Right atrium auricular region (tissue), 2 donors: ENCODE results near the gene DBN1. TPM values are rescaled to one million over a fixed set of nuclear protein-coding genes. Genes with fewer than 3 reads are reported as not detected.

Source experiments
- DNase-seq: peaks from one replicate; pipeline ENCODE4 v3.0.0-alpha.2; 2019; ENCODE audit warnings: low spot score
- H3K27ac ChIP-seq, 2 donors: fragments of 200-600 bp; sonication (generic); 1 replicate in 1 of 2; 2 replicates in 1 of 2; pipeline ENCODE4 v1.5.1; 2016 to 2019
- H3K27me3 ChIP-seq, 2 donors: fragments of 200-600 bp; sonication (generic); one replicate each; pipeline versions ENCODE4 v1.5.1 to v1.6.0; 2017 to 2019
- H3K36me3 ChIP-seq: fragments of 200-600 bp; sonication (generic); one replicate; pipeline ENCODE4 v1.5.1; 2016
- H3K4me1 ChIP-seq, 2 donors: fragments of 200-600 bp; sonication (generic); one replicate each; pipeline versions ENCODE4 v1.5.1 to v1.6.0; 2017 to 2019
- H3K4me3 ChIP-seq, 2 donors: fragments of 200-600 bp; sonication (generic); 1 replicate in 1 of 2; 2 replicates in 1 of 2; pipeline ENCODE4 v1.5.1; 2017 to 2019; ENCODE audit warnings: mild to moderate bottlenecking in 1 of 2, moderate library complexity in 1 of 2
- H3K9me3 ChIP-seq, 2 donors: fragments of 200-600 bp; sonication (generic); one replicate each; pipeline ENCODE4 v1.5.1; 2019
- total RNA-seq, 2 donors: library from RNA; depleted of rRNA; stranded (reverse); fragments of >200 nt; gene quantifications; one replicate each; pipeline ENCODE4 v1.1.0, GENCODE V29; 2016
- TF ChIP-seq, protein P1 (sequence below), 2 donors: fragments of 200-600 bp; sonication (generic); IDR thresholded peaks; one replicate each; pipeline ENCODE4 v1.5.1; 2019; ENCODE audit warnings: antibody characterized with exemption in 2 of 2

The DBN1 gene
- total RNA-seq, 2 donors from 2014 or later = 25.0 to 47.2 TPM

DNA sequence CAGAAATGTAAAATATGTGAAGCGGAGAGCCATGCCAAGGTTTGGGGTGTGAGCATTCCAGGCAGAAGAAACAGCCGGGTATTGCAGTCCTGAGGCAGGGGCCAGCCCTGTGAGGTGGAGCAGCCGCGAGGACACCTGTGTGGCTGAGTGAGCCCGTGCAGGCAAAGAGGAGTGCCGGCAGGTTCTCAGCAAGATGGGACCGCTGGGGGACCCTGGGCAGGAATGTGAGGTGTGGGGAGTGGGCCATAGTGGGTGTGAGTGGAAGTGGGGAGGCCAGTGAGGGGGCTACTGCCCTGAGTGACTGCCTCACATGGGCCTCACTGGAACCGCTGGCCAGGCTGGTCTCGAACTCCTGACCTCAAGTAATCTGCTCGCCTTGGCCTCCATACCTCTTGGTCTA, 35.0 kb downstream of the DBN1 start:
- DNase-seq = no peak

DNA sequence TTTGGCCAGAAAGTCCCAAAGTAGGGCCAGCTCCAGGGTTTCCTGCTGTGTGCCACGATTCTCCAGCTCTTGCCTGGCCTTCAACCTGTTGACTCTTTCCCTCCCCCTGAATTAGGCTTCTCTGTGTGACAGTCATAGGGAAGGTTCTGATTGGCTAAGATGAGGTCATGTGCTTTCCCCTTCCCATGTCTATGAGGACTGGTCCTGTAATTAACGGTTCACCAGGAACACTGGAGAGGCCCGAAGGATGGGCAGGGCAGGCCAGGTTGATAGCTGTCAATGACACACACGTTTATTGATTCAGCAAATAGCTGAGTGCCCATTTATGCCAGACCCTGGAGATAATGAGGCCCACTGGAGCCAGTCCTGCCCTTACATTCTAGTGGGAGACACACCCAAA, 35.8 kb downstream of the DBN1 start:
- H3K27me3 ChIP-seq = no peaks in the 10 kb centered on the region
- H3K9me3 ChIP-seq = no peaks in the 10 kb centered on the region
- TF ChIP-seq, protein P1, sequence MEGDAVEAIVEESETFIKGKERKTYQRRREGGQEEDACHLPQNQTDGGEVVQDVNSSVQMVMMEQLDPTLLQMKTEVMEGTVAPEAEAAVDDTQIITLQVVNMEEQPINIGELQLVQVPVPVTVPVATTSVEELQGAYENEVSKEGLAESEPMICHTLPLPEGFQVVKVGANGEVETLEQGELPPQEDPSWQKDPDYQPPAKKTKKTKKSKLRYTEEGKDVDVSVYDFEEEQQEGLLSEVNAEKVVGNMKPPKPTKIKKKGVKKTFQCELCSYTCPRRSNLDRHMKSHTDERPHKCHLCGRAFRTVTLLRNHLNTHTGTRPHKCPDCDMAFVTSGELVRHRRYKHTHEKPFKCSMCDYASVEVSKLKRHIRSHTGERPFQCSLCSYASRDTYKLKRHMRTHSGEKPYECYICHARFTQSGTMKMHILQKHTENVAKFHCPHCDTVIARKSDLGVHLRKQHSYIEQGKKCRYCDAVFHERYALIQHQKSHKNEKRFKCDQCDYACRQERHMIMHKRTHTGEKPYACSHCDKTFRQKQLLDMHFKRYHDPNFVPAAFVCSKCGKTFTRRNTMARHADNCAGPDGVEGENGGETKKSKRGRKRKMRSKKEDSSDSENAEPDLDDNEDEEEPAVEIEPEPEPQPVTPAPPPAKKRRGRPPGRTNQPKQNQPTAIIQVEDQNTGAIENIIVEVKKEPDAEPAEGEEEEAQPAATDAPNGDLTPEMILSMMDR (IDR thresholded peaks at IDR 0.05) = no peak
- no peak overlapping the region for H3K27ac ChIP-seq
- peaks cover 63% of the 10 kb centered on the region for H3K36me3 ChIP-seq
- no peaks in the 10 kb centered on the region for H3K4me1 ChIP-seq
- DNase-seq = no peak
- H3K4me3 ChIP-seq = no peak overlapping the region

More for the DNA sequence above, 35.0 kb downstream of the DBN1 start:
- Histone ChIP-seq H3K4me1 (no peaks in the 10 kb centered on the region), H3K27me3 (no peaks in the 10 kb centered on the region), H3K36me3 (peaks cover 55% of the 10 kb centered on the region), H3K9me3 (no peaks in the 10 kb centered on the region), H3K4me3 (no peak overlapping the region), H3K27ac (no peak overlapping the region)
- TF ChIP-seq, protein P1 (IDR thresholded peaks at IDR 0.05) = no peak

DNA sequence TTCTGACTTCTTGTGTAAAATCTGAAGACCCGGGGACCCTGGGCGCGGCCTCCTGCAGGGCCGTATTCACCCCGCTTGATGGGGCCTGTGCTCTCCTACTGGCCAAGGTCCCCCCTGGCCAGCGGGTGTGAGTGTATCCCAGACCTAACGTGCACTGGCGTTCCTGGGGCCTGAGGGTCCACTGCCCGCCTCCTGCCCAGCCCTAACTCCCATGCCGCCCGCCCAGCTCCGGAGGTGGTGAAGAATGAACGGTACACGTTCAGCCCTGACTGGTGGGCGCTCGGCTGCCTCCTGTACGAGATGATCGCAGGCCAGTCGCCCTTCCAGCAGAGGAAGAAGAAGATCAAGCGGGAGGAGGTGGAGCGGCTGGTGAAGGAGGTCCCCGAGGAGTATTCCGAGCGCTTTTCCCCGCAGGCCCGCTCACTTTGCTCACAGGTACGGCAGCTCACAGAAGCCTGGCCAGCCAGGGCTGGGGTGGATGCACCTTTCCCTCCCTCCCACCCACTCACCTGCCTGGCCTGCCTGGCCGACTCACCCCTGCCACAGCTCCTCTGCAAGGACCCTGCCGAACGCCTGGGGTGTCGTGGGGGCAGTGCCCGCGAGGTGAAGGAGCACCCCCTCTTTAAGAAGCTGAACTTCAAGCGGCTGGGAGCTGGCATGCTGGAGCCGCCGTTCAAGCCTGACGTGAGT, 37.4 kb downstream of the DBN1 start:
- no peak for DNase-seq
- H3K27me3 ChIP-seq = no peaks in the 10 kb centered on the region
- TF ChIP-seq, protein P1 (IDR thresholded peaks at IDR 0.05) = no peak
- H3K27ac ChIP-seq = no peak overlapping the region
- H3K4me3 ChIP-seq = no peak overlapping the region
- no peaks in the 10 kb centered on the region for H3K9me3 ChIP-seq
- H3K36me3 ChIP-seq = peaks cover 70% of the 10 kb centered on the region
- peaks cover 0 to 7% of the 10 kb centered on the region in 2 donors for H3K4me1 ChIP-seq

DNA sequence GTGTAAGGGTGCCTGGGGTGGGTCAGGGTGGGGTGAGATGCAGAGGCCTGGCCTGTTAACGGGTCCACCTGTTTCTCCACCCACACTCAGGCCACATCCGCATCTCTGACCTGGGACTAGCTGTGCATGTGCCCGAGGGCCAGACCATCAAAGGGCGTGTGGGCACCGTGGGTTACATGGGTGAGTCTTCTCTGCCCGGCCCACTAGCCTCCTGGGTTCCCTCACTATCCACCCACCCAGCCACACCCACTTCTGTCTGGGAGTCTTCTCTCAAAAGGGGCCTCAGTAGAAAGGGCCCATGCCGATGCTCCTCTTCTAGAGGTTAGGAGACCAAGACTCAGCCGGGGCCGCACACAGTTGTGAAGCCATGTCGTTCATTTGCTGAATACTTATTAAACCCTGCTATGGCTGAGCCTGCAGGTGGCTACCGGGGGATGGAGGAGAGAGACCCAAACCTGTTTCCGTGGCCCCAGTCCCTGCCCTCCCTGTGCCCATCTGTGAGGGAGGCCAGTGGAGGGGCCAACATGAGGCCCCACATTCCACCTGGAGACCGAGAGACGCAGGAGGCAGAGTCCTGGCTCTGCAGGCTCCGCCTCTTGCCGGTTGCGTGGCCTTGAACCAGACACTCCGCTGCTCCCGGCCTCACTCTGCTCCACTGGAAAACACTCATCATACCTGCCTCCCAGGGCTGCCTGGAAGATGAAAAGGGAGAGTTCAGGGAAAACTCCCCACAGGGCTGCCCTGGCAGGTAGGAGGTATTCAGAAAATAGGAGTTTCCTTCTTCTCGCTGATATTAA, 38.3 kb downstream of the DBN1 start:
- TF ChIP-seq, protein P1 (IDR thresholded peaks at IDR 0.05) = no peak
- Histone ChIP-seq H3K36me3 (peaks cover 64% of the 10 kb centered on the region), H3K4me1 (peaks cover 0 to 7% of the 10 kb centered on the region in 2 donors), H3K4me3 (no peak overlapping the region), H3K27ac (no peak overlapping the region), H3K9me3 (no peaks in the 10 kb centered on the region), H3K27me3 (no peaks in the 10 kb centered on the region)
- DNase-seq = no peak

DNA sequence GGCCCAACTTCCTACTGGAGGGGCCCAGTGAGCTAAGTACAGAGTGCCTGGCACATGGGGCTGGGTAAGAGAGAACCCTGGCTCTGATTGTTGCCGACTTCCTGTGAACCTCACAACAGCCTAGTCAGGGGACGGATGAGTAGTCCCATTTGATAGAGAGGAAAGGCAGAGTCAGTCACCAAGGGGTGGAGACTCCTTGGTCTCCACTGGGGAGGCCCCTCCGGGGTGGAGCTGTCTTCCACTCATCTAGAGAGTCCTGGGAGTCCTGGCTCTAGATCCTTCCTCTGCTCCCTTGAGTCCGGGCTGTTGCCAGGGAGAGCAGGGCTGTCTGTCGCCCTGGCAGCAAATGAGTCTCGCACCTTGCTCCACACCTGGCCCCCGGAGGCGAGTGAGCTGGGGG, 39.0 kb downstream of the DBN1 start:
- Histone ChIP-seq H3K27me3 (no peaks in the 10 kb centered on the region), H3K4me1 (peaks cover 0 to 7% of the 10 kb centered on the region in 2 donors), H3K36me3 (peaks cover 64% of the 10 kb centered on the region), H3K9me3 (no peaks in the 10 kb centered on the region), H3K27ac (no peak overlapping the region), H3K4me3 (no peak overlapping the region)
- TF ChIP-seq, protein P1 (IDR thresholded peaks at IDR 0.05) = no peak
- DNase-seq = no peak
